WERI-Rb-1 (cell line): ENCODE data around the gene SYTL2.
"Not testable (repeated sequence)": the region's sequence is repeated elsewhere in the genome, so short reads cannot be mapped to it uniquely, and the experiment has no call there.

ENCODE experiments used
- DNase-seq: peaks from one replicate; pipeline ENCODE4 v3.0.0-alpha.2; 2020
- H3K27ac ChIP-seq: fragments of 250-450 bp; sonication (Bioruptor Pico); 2 replicates; pipeline ENCODE4 v1.5.1; 2020; ENCODE audit warnings: mild to moderate bottlenecking, moderate library complexity
- H3K27me3 ChIP-seq: fragments of 250-450 bp; sonication (Bioruptor Pico); 2 replicates; pipeline ENCODE4 v1.5.1; 2021; ENCODE audit warnings: mild to moderate bottlenecking, low read depth, moderate library complexity; ENCODE audit not compliant: insufficient read depth, severe bottlenecking
- H3K36me3 ChIP-seq: fragments of 250-450 bp; sonication (Bioruptor Pico); 2 replicates; pipeline ENCODE4 v1.5.1; 2020; ENCODE audit warnings: mild to moderate bottlenecking, moderate library complexity
- H3K4me3 ChIP-seq: 2 replicates; pipeline ENCODE4 v1.5.1; 2011; ENCODE audit warnings: low read depth, mild to moderate bottlenecking, control low read depth, low read length
- H3K9me3 ChIP-seq: fragments of 250-450 bp; sonication (Bioruptor Pico); 2 replicates; pipeline ENCODE4 v1.5.1; 2021; ENCODE audit warnings: mild to moderate bottlenecking, moderate library complexity; ENCODE audit not compliant: severe bottlenecking
- CTCF ChIP-seq: IDR thresholded peaks from 2 replicates; pipeline ENCODE4 v1.5.1; 2011; ENCODE audit warnings: low read depth, mild to moderate bottlenecking, control low read depth, inconsistent platforms, low read length

SYTL2 gene

GRCh38 chr11:85848556-85848955 lies 37.6 kb upstream of the SYTL2 start:
- Histone ChIP-seq H3K27ac (no peak overlapping the region), H3K27me3 (no peaks in the 10 kb centered on the region), H3K9me3 (peaks cover 3% of the 10 kb centered on the region), H3K36me3 (no peaks in the 10 kb centered on the region), H3K4me3 (no peak overlapping the region)
- no peak for DNase-seq
- TF ChIP-seq CTCF = no peak

- no peak overlapping the region for H3K27ac ChIP-seq
- no peaks in the 10 kb centered on the region for H3K36me3 ChIP-seq
- no peak overlapping the region for H3K4me3 ChIP-seq
Observed at GRCh38 chr11:85848006-85848405, 37.1 kb upstream of the SYTL2 start.

GRCh38 chr11:85847436-85847835 lies 36.5 kb upstream of the SYTL2 start:
- H3K27me3 ChIP-seq = no peaks in the 10 kb centered on the region
- no peaks in the 10 kb centered on the region for H3K9me3 ChIP-seq
- H3K4me3 ChIP-seq = no peak overlapping the region
- no peak overlapping the region for H3K27ac ChIP-seq
- no peak for DNase-seq
- TF ChIP-seq CTCF = no peak
- H3K36me3 ChIP-seq = no peaks in the 10 kb centered on the region

More at GRCh38 chr11:85848006-85848405, 37.1 kb upstream of the SYTL2 start:
- DNase-seq = no peak
- Histone ChIP-seq H3K27me3 (no peaks in the 10 kb centered on the region), H3K9me3 (peaks cover 2% of the 10 kb centered on the region)
- TF ChIP-seq CTCF = no peak

- no peak for TF ChIP-seq CTCF
- Histone ChIP-seq H3K36me3 (no peaks in the 10 kb centered on the region), H3K9me3 (no peaks in the 10 kb centered on the region), H3K4me3 (no peak overlapping the region), H3K27me3 (no peaks in the 10 kb centered on the region), H3K27ac (no peak overlapping the region)
- no peak for DNase-seq
Observed at GRCh38 chr11:85845124-85845631, 34.2 kb upstream of the SYTL2 start.

GRCh38 chr11:85844439-85845123 lies 33.6 kb upstream of the SYTL2 start:
- TF ChIP-seq CTCF = no peak
- DNase-seq = no peak
- no peak overlapping the region for H3K4me3 ChIP-seq
- H3K27me3 ChIP-seq = no peaks in the 10 kb centered on the region
- no peak overlapping the region for H3K27ac ChIP-seq
- H3K9me3 ChIP-seq = no peaks in the 10 kb centered on the region
- H3K36me3 ChIP-seq = no peaks in the 10 kb centered on the region

GRCh38 chr11:85843929-85844328 lies 33.0 kb upstream of the SYTL2 start:
- DNase-seq = no peak
- no peaks in the 10 kb centered on the region for H3K36me3 ChIP-seq
- no peaks in the 10 kb centered on the region for H3K9me3 ChIP-seq
- no peak for TF ChIP-seq CTCF
- H3K27ac ChIP-seq = no peak overlapping the region
- no peak overlapping the region for H3K4me3 ChIP-seq
- H3K27me3 ChIP-seq = no peaks in the 10 kb centered on the region

- not testable (repeated sequence) for H3K27ac ChIP-seq, H3K4me3 ChIP-seq, H3K9me3 ChIP-seq, H3K36me3 ChIP-seq, H3K27me3 ChIP-seq, DNase-seq
Observed at GRCh38 chr11:85840932-85841331, 30.0 kb upstream of the SYTL2 start.
